Caco-2 (cell line): Measurements from ENCODE around the gene CC2D2A. TPM values are rescaled to one million over a fixed set of nuclear protein-coding genes. Genes with fewer than 3 reads are reported as not detected.
"Not testable (repeated sequence)": the region's sequence is repeated elsewhere in the genome, so short reads cannot be mapped to it uniquely, and the experiment has no call there.

Experiments used
- BruUV-seq: library from RNA; stranded (reverse); fragments of 400-500 nt; replicated peaks from 2 replicates; lab custom pipeline; 2021; lab: Mats Ljungman, UMichigan
- CTCF ChIA-PET: fragments of 300-600 bp; sonication (Branson Sonifier 250); formaldehyde crosslinking; loops from one replicate; lab custom pipeline; 2022; ENCODE audit warnings: antibody characterized with exemption; lab: Charles Lee
- POLR2A ChIA-PET: fragments of 300-600 bp; sonication (Branson Sonifier 250); formaldehyde crosslinking; loops from one replicate; lab custom pipeline; 2022; ENCODE audit warnings: antibody characterized with exemption; lab: Charles Lee
- DNase-seq, 2 experiments: peaks; one replicate each; pipeline versions ENCODE4 v3.0.0 to v3.0.0-alpha.2; 2020 to 2022
- H3K27me3 ChIP-seq: replicated peaks from 2 replicates; pipeline ENCODE4 v1.6.0; 2011; ENCODE audit warnings: low read length; ENCODE audit not compliant: control insufficient read depth, insufficient read depth
- H3K36me3 ChIP-seq: 2 replicates; pipeline ENCODE4 v1.5.1; 2011; ENCODE audit warnings: low read length; ENCODE audit not compliant: control insufficient read depth, insufficient read depth
- H3K4me1 ChIP-seq: fragments of 250-450 bp; sonication (Bioruptor Pico); 2 replicates; pipeline ENCODE4 v1.5.1; 2020; ENCODE audit warnings: mild to moderate bottlenecking
- H3K4me3 ChIP-seq: 2 replicates; pipeline ENCODE4 v1.5.1; 2011; ENCODE audit warnings: low read depth, mild to moderate bottlenecking, control low read depth, low read length
- H3K9me3 ChIP-seq: fragments of 250-450 bp; sonication (Bioruptor Pico); 2 replicates; pipeline ENCODE4 v1.5.1; 2020; ENCODE audit warnings: mild to moderate bottlenecking, moderate library complexity
- H3K27ac Mint-ChIP-seq: one replicate; pipeline ENCODE4 v1.8.0; 2022; ENCODE audit warnings: mixed read lengths; ENCODE audit not compliant: unreplicated experiment
- H3K27me3 Mint-ChIP-seq: one replicate; pipeline ENCODE4 v1.8.0; 2022; ENCODE audit warnings: mixed read lengths; ENCODE audit not compliant: insufficient read depth, unreplicated experiment
- H3K36me3 Mint-ChIP-seq: one replicate; pipeline ENCODE4 v1.8.0; 2022; ENCODE audit warnings: mild to moderate bottlenecking, mixed read lengths; ENCODE audit not compliant: insufficient read depth, unreplicated experiment
- H3K4me1 Mint-ChIP-seq: one replicate; pipeline ENCODE4 v1.8.0; 2022; ENCODE audit warnings: low read depth, mixed read lengths; ENCODE audit not compliant: unreplicated experiment
- H3K4me3 Mint-ChIP-seq: one replicate; pipeline ENCODE4 v1.8.0; 2022; ENCODE audit warnings: mild to moderate bottlenecking, moderate library complexity, mixed read lengths; ENCODE audit not compliant: unreplicated experiment
- H3K9me3 Mint-ChIP-seq: one replicate; pipeline ENCODE4 v1.8.0; 2022; ENCODE audit warnings: mixed read lengths; ENCODE audit not compliant: unreplicated experiment
- intact Hi-C: fragments of 100-400 bp; cut with micrococcal nuclease; formaldehyde crosslinking; loops from one replicate; pipeline ENCODE4 v1.10.0; 2022; ENCODE audit not compliant: unreplicated experiment
- total RNA-seq: library from RNA; stranded (reverse); gene quantifications from 2 replicates; pipeline ENCODE4 v1.2.3, GENCODE V29; 2022
- TF ChIP-seq, protein P1 (sequence below), 2 experiments: fragments of 200-600 bp in 1 of 2; IDR thresholded peaks; 1 replicate in 1 of 2; 2 replicates in 1 of 2; pipeline versions ENCODE4 v1.5.1 to v1.8.0; 2011 to 2022; ENCODE audit warnings: antibody characterized with exemption in 1 of 2, control low read depth in 1 of 2, inconsistent platforms in 1 of 2, low read depth in 1 of 2, low read length in 1 of 2, mild to moderate bottlenecking in 1 of 2, moderate library complexity in 1 of 2; ENCODE audit not compliant: insufficient read depth in 1 of 2, severe bottlenecking in 1 of 2, unreplicated experiment in 1 of 2

CC2D2A gene
- total RNA-seq, 1 experiment from 2014 or later = 12.3 TPM

DNA sequence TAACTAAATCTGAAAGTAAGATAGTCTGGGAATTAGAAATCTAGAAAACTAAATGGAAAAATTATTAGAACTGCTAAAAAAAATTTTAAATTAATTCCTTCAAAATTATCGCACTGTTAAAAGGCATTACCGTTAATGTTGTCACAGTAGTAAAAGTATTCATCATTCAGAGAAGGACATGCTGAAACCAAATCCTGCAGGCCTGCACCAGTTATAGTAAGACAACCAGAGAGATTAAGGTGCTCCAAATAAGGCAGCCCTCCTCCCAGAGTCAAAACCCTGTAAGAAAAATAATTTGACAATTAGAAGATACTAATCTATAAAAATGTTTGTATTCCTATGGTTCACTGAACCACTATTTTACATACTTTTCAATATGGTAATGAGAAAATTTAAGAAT is 142.5 kb downstream of the CC2D2A start:
- DNase-seq = no peak
- TF ChIP-seq, protein P1, sequence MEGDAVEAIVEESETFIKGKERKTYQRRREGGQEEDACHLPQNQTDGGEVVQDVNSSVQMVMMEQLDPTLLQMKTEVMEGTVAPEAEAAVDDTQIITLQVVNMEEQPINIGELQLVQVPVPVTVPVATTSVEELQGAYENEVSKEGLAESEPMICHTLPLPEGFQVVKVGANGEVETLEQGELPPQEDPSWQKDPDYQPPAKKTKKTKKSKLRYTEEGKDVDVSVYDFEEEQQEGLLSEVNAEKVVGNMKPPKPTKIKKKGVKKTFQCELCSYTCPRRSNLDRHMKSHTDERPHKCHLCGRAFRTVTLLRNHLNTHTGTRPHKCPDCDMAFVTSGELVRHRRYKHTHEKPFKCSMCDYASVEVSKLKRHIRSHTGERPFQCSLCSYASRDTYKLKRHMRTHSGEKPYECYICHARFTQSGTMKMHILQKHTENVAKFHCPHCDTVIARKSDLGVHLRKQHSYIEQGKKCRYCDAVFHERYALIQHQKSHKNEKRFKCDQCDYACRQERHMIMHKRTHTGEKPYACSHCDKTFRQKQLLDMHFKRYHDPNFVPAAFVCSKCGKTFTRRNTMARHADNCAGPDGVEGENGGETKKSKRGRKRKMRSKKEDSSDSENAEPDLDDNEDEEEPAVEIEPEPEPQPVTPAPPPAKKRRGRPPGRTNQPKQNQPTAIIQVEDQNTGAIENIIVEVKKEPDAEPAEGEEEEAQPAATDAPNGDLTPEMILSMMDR (IDR thresholded peaks at IDR 0.05; ENCODE audit: insufficient read depth in 1 of 2, low read depth in 1 of 2, low read length in 1 of 2, severe bottlenecking in 1 of 2, unreplicated experiment in 1 of 2) = no peak
- no peak overlapping the region for H3K4me3 Mint-ChIP-seq
- POLR2A ChIA-PET = no interaction called here
- intact Hi-C loops = no loop called here
- no peak overlapping the region for H3K27ac Mint-ChIP-seq
- CTCF ChIA-PET = no interaction called here
- BruUV-seq = no TSS peak
- H3K4me1 ChIP-seq = no peaks in the 10 kb centered on the region
- H3K9me3 Mint-ChIP-seq = peaks cover 11% of the 10 kb centered on the region
- peaks cover 9% of the 10 kb centered on the region for H3K36me3 Mint-ChIP-seq
- H3K27me3 ChIP-seq = no peaks in the 10 kb centered on the region
- H3K4me1 Mint-ChIP-seq = peaks cover 5% of the 10 kb centered on the region
- no peaks in the 10 kb centered on the region; the same call in 1 of the 2 replicates for H3K9me3 ChIP-seq
- H3K4me3 ChIP-seq = no peak overlapping the region
- no peaks in the 10 kb centered on the region for H3K27me3 Mint-ChIP-seq
- no peaks in the 10 kb centered on the region for H3K36me3 ChIP-seq

DNA sequence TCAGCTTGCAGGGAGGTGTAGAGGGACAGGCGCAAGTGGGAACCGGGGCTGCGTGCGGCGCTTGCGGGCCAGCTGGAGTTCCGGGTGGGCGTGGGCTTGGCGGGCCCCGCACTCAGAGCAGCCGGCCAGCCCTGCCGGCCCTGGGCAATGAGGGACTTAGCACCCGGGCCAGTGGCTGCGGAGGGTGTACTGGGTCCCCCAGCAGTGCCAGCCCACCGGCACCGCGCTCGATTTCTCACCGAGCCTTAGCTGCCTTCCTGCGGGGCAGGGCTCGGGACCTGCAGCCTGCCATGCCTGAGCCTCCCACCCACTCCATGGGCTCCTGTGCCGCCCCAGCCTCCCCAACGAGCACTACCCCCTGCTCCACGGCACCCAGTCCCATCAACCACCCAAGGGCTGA is 145.2 kb downstream of the CC2D2A start:
- intact Hi-C loops, H3K36me3 ChIP-seq, H3K27ac Mint-ChIP-seq, H3K27me3 ChIP-seq, H3K4me1 Mint-ChIP-seq, H3K4me1 ChIP-seq, H3K4me3 ChIP-seq, H3K27me3 Mint-ChIP-seq, H3K9me3 ChIP-seq, H3K4me3 Mint-ChIP-seq, DNase-seq, BruUV-seq, CTCF ChIA-PET, POLR2A ChIA-PET: not testable (repeated sequence)
- Mint-ChIP-seq H3K9me3 (peaks cover 21% of the 10 kb centered on the region), H3K36me3 (peaks cover 21% of the 10 kb centered on the region)

- BruUV-seq, H3K27me3 ChIP-seq, H3K4me1 ChIP-seq, POLR2A ChIA-PET, H3K27me3 Mint-ChIP-seq, DNase-seq, H3K4me3 Mint-ChIP-seq, H3K27ac Mint-ChIP-seq, H3K36me3 ChIP-seq, CTCF ChIA-PET, H3K4me1 Mint-ChIP-seq, intact Hi-C loops, H3K4me3 ChIP-seq: not testable (repeated sequence)
- Mint-ChIP-seq H3K36me3 (peaks cover 32% of the 10 kb centered on the region), H3K9me3 (peaks cover 21% of the 10 kb centered on the region)
- H3K9me3 ChIP-seq = peaks cover 11% of the 10 kb centered on the region
These were observed 147.7 kb downstream of the CC2D2A start for GRCh38 chr4:15617407-15617806.

DNA sequence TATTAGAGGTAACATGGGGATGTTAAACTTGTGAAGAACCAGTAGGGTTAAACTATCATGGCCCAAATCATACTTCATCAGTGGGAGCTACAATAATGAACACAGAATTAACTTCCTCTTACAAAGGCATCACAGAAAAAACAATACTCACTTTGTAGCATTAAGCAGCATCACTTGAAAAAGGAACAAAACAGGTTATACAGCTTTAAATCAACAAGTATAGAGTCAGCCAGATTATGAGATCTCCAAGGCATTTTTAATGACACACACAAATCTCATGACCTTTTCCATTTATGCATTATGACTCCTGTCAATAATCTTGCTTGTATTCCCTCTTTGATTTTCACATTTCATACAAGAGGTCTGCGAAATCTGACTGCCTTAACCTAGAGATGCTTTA is 167.1 kb downstream of the CC2D2A start:
- no peaks in the 10 kb centered on the region for H3K4me1 Mint-ChIP-seq
- TF ChIP-seq, protein P1 (IDR thresholded peaks at IDR 0.05; ENCODE audit: insufficient read depth in 1 of 2, low read depth in 1 of 2, low read length in 1 of 2, severe bottlenecking in 1 of 2, unreplicated experiment in 1 of 2) = no peak

More for the DNA sequence above, 167.1 kb downstream of the CC2D2A start:
- BruUV-seq = no TSS peak
- no peak overlapping the region for H3K4me3 Mint-ChIP-seq
- H3K27ac Mint-ChIP-seq = no peak overlapping the region
- Histone ChIP-seq H3K27me3 (no peaks in the 10 kb centered on the region), H3K4me3 (no peak overlapping the region), H3K9me3 (no peaks in the 10 kb centered on the region), H3K36me3 (no peaks in the 10 kb centered on the region), H3K4me1 (no peaks in the 10 kb centered on the region)
- H3K9me3 Mint-ChIP-seq = no peaks in the 10 kb centered on the region
- intact Hi-C loops = no loop called here
- DNase-seq = no peak
- peaks cover 30% of the 10 kb centered on the region for H3K36me3 Mint-ChIP-seq
- ChIA-PET CTCF (no interaction called here), POLR2A (no interaction called here)
- no peaks in the 10 kb centered on the region for H3K27me3 Mint-ChIP-seq
